Measurements from ENCODE around the gene NRCAM.

The NRCAM gene

DNA sequence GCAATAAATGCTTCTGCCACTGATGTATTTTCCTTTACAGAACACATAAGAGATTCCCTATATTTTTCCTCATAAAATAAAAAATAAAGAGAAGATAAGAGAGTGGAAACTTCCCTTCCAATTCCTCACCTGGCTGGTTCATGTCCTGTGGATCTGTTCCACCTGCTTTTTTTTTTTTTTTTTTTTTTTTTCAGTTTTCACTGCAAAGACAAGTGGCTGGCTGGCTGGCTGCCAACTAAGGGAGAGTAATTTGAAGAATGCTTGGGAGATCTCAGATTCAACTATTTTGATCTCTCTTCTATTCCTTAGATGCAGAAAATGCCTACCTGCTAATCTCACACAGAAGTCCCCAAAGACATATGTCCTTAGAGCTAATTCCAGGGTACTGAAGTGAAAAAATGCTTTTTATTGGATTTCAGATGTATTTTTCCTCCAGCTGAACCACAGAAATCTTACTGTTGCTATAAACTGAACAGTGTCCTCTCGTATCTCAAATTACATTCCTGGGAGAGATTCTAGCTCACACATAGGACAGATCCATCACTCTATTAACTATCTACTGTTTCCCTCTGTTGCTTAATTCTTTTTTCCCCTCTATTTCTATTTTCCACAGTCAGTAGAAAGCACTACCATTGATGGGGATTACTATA is 120.8 kb downstream of the NRCAM start:
- DNase-seq = no peak

GRCh38 chr7:108332937-108333336 is 123.3 kb downstream of the NRCAM start:
- DNase-seq = no peak

GRCh38 chr7:108331971-108332370 is 124.3 kb downstream of the NRCAM start:
- DNase-seq = no peak

DNA sequence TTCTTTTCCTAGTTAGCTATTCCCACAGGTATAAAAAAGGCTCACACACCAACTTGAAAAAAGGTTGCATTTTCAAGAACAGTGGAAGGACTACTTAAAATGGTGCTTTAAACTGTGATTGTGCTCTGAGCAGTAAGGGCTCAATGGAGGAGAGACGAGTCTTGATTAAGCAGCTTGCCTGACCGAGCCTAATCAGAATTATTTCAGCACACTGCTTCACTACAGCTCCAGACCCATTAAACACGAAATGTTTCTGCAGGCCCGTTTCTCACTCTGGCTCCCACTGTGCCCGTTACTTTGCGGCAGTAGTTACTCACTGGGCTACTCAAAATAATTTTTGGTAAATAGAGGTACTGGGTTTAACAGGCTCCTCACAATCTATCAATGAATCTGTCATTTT is 126.0 kb downstream of the NRCAM start:
- no peak for DNase-seq

DNA sequence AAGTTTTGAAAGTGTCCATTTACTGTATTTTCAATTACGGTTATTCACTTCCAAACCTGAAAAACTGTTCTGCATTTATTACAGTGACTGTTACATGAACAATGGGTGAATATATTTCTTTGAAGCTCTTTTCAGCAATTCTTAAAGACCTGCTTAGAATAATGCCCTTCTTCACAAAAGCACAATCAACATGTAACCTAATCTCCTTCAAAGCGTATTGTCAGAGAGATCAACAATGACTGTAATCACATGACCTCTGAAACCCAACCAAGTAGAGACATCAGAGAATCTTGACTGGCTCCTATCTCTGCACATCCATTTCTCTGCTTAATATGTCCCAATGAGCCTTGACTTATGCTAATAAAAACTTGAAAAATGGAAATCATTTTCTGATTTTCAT is 126.7 kb downstream of the NRCAM start:
- no peak for DNase-seq

DNA sequence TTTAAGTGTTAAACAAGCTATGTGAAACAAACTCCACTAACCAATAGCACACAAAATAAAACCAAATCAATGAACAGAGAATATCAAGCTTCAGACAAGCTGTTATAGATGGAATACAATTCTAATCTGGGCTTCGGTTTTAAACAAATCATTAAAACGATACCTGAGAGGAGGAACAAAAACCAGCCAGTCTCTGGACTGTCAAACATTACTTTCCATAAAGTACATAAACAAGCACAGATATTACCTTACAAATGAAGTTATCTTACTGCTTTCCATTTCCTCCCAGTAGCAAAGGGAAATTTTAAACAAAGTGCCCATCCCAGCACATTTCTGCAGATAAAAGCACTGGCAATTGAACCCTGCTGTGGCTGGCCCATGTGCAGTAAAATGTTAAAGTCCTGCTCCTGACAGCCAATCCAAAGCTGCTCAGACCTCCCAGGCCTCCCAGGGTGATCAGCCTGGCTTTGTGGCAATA is 128.0 kb downstream of the NRCAM start:
- no peak for DNase-seq

DNA sequence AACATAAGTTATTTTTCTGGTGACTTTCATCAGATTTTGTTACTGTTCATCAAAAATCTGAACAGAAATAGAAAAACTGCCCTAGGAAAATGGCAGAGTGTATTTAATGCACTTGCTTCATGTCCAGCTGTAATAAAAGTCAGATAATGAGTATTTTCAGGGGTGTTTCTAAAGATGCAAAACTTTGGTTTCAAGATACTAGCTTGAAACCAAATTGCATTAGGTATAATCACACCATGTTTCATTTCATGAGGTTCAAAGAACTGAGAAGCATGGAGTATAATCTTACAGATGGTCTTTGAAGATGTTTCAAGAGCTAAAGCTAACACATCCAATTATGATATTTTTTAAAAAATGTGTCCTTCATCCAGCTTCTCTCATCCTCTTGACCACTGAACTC is 128.9 kb downstream of the NRCAM start:
- no peak for DNase-seq

GRCh38 chr7:108326938-108327337 is 129.3 kb downstream of the NRCAM start:
- DNase-seq = no peak

DNA sequence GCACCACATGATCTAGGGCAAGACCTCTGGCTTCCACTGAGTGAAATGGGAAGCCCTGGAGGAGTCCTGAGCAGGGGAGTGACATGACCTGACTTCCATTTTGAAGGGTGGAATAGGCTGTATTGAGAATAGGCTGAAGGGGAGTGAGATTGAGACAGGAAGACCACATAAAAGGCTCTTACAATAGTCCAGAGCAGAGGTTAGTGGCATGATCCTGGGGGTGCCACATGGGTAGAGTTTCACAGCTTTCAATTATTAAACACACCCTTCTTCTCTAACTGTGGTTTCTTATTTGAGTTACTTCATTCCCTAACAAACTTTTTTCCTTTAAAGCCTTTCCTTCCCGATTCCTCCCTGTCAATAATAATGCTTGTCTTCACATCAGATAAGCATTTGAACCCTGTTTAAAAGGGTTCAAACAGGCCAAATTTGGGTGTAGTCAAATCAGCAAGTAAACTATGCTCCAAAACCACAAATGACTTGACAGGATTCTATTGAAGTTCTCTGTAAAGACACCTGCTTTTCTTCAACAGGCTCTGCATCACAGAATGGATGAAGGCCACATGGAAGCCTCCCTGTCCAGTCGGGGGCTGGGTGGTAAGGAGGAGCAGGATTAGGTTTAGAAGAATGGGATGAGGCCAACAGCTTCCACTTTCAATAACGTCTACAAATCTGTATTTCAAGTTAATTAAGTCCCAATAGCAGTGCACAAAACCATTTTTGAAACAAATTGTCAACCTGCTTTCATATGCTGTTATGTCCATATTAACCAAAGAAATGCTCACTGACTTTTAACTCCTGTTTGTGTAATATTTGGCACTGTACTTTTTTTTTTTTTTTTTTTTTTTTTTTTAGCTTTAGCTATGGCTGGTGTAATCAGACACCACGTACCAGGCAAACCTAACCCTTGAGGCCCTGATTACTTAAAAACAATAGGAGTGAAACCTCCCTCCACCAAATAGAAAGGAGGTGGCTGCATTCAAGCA is 131.9 kb downstream of the NRCAM start:
- no peak for DNase-seq

DNA sequence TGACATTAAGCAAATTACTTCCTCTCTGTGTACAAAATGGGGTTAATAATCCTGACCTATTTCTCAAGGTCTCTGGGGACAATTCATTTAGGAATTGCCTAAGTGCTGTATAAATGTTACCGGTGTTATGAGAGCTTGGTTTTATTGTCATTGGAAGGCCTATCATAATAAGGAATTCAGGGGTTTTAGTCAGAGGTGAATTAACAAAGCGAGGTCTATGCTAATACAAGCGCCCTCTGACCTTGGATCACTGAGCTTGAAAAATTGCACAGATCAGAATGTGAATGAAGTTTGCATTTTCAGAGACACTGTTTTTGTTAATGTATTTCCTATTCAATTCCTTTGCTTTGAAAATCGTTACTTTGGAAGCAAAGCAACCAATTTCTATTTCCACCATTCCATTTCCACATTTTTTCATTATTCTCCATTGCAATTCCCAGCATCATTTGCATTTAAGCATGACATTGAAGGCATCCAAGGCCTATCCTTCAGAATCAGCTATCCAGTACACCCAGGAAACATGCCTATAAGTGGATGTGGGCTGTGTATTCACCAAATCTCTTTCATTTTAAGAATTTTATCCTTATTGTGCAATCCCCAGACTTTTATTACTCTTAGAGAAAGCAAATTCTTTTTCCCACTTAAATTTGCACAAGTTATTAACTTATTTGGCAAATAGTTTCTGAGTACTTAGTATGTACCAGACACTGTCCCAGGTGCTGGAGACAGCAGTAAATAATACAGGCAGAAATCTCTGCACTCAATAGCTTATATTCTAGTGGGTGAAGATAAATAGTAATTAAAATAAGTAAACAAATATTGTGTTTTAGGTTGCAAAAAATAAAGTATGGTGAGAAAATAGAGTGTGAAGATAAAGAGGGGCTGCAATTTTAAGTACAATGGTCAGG is 133.1 kb downstream of the NRCAM start:
- no peak for DNase-seq

DNA sequence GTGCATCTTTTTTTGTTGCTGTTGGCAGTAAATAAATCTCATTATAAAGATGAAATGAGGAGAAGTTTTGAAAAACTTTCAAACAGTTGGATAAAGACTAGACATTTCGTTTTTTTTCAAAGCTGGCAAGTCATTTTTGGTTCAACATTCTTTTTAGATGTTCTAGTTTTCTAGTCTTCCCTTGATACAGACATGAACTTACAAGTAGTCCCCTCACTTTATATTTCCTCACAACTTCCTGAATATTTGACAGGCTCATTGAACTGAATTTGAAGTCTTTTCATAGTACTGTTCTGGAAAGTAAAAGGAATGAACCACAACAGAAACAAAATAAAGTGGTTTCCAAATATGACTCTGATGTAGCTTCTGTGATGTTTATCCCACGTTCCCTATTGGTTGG is 134.2 kb downstream of the NRCAM start:
- DNase-seq = no peak

GRCh38 chr7:108321359-108321758 is 134.9 kb downstream of the NRCAM start:
- no peak for DNase-seq

DNA sequence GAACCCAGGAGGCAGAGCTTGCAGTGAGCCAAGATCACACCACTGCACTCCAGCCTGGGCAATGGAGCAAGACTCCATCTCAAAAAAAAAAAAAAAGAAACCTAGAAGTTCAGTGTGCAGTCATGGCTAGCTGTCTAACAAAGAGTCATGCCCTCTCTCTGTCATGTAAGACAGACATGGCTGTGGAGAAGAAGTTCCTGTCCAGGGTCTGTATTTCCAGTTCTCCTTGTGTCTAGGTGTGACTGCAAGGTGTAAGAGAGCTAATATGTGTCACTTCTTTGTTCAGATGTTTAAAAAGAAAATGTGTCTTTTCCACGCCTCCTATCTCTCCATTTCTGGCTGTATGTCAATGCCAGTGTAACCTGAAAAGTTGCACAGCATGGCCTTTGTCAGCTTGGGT is 139.5 kb downstream of the NRCAM start:
- DNase-seq = no peak

DNA sequence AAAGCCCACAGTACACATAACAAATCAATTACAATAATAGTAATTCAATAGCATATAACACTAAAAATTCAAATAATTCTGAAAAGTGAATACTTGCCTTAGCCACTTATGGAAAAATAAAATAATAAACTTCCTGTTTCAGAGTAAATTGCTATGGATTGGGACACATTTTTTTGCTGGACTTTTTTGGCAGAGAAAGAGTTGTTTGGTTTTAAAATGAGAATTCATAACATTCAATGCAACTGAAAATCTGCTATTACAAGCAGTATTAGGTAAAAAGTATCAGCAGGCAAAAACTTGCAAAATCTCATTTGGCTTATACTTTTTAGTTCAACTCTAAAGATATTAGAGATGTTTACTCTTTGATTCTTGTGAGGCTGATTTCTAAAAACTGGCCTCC is 141.7 kb downstream of the NRCAM start:
- no peak for DNase-seq

- DNase-seq = no peak
Measured at GRCh38 chr7:108314049-108314448, 142.2 kb downstream of the NRCAM start.

DNA sequence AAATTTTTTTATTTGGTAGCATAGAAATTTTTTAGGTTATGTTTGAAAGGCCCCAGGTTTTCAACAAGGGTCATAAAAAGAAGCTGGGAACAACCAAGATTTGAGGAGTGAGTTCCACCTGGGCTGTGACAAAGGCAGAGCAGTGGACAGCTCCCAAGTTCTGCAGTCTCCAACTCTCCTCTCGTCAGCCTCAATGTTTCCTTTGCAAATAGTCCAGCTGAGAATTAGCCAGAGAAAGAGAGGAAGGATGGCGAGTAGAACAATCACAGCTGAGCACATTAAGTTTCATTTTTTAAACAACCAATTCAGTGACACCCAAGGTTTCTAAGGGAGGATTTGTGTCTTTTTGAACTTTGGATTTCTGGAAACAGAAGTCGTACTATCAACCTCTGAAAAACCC is 143.2 kb downstream of the NRCAM start:
- DNase-seq = no peak

- no peak for DNase-seq
Measured at GRCh38 chr7:108311446-108312168, 144.6 kb downstream of the NRCAM start.

- DNase-seq = no peak
Measured at GRCh38 chr7:108310351-108310750, 145.9 kb downstream of the NRCAM start.

- DNase-seq = no peak
Measured at GRCh38 chr7:108308903-108309302, 147.3 kb downstream of the NRCAM start.

GRCh38 chr7:108308276-108308675 is 148.0 kb downstream of the NRCAM start:
- no peak for DNase-seq

- DNase-seq = no peak
Measured at GRCh38 chr7:108307595-108307994, 148.6 kb downstream of the NRCAM start.

DNA sequence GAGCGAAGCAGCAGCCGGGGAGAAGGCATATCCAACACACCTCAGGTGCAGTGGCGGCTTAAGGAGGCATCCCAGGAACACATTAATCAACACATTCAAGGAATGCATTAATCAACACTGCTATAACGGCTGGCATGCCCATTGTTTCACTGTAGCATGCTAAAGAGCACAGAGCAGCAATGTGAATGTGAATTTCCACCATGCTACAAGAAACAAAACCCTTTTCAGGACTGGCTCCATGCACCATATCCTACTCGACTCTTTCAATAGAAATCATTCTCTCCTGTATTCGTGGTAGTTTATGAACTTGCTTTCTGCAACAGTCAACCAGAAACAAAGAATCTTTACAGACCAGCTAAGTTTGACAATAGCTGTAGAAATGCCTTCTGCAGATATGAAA is 149.0 kb downstream of the NRCAM start:
- no peak for DNase-seq

Data from amniotic stem cell (primary cell).